Lower lobe of right lung (tissue), 2 donors: ENCODE results near the gene ARHGAP24. TPM values are rescaled to one million over a fixed set of nuclear protein-coding genes. Genes with fewer than 3 reads are reported as not detected.
"Not testable (repeated sequence)": the region's sequence is repeated elsewhere in the genome, so short reads cannot be mapped to it uniquely, and the experiment has no call there.

Experiments
- ATAC-seq, 2 donors: fragments of 200-7000 bp; cut with Tn5 transposase; one replicate each; pipeline ENCODE4 v1.9.1; 2020 to 2022; ENCODE audit warnings: mild to moderate bottlenecking in 2 of 2, moderate library complexity in 2 of 2
- DNase-seq: peaks from one replicate; pipeline ENCODE4 v3.0.0-alpha.2; 2020
- H3K27ac ChIP-seq: fragments of 200-600 bp; one replicate; pipeline ENCODE4 v1.8.0; 2022
- H3K27me3 ChIP-seq: fragments of 200-600 bp; one replicate; pipeline ENCODE4 v1.8.0; 2022; ENCODE audit warnings: low read depth
- H3K36me3 ChIP-seq: fragments of 200-600 bp; one replicate; pipeline ENCODE4 v1.8.0; 2022; ENCODE audit warnings: mild to moderate bottlenecking
- H3K4me1 ChIP-seq: fragments of 200-600 bp; one replicate; pipeline ENCODE4 v1.8.0; 2022
- H3K4me3 ChIP-seq: fragments of 200-600 bp; one replicate; pipeline ENCODE4 v1.8.0; 2022; ENCODE audit warnings: mild to moderate bottlenecking
- H3K9me3 ChIP-seq: fragments of 200-600 bp; one replicate; pipeline ENCODE4 v1.8.0; 2022
- intact Hi-C: fragments of 100-400 bp; cut with DNase I; formaldehyde crosslinking; loops from one replicate; pipeline ENCODE4 v1.11.0; 2022
- total RNA-seq: library from RNA; stranded (reverse); fragmentation: NEBNext Ultra II Directional; extraction: Animal tissue kit (Norgen Biotek cat#: 25700); gene quantifications from one replicate; pipeline ENCODE4 v1.2.1, GENCODE V29; 2021
- TF ChIP-seq, protein P1 (sequence below): fragments of 200-600 bp; IDR thresholded peaks from one replicate; pipeline ENCODE4 v1.8.0; 2022; ENCODE audit warnings: antibody characterized with exemption, mild to moderate bottlenecking
- donor health status: DM: no; HTN: yes; CAD: no; lungs with severe emphysema.

ARHGAP24 gene
- total RNA-seq, 1 donor from 2014 or later, result 28.7 TPM

DNA sequence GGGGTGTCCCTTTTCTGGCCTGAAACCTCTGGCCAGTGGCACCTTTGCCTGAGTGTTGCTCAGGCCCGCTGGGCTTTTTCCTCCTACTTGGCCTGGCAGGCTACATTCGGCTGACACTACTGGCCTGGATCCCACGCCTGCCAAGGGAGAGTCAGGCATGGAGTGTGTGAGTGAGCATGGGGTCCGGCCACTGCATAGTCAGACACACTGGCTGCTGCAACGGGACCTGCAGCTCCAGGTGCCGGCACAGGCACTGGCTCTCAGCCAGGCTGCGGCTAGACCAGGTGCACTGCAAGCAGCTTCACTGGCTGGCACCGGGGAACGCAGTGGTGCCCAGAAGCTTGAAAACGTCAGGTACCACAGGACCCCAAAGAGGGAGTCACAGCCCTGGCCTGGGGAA is 434.9 kb downstream of the ARHGAP24 start:
- no peaks in the 10 kb centered on the region for H3K36me3 ChIP-seq
- intact Hi-C loops, result no loop called here
- ATAC-seq (peak in 1 of 2 donors; percentile 27), DNase-seq (peak; percentile 39)
- H3K9me3 ChIP-seq, result no peaks in the 10 kb centered on the region
- TF ChIP-seq, protein P1, sequence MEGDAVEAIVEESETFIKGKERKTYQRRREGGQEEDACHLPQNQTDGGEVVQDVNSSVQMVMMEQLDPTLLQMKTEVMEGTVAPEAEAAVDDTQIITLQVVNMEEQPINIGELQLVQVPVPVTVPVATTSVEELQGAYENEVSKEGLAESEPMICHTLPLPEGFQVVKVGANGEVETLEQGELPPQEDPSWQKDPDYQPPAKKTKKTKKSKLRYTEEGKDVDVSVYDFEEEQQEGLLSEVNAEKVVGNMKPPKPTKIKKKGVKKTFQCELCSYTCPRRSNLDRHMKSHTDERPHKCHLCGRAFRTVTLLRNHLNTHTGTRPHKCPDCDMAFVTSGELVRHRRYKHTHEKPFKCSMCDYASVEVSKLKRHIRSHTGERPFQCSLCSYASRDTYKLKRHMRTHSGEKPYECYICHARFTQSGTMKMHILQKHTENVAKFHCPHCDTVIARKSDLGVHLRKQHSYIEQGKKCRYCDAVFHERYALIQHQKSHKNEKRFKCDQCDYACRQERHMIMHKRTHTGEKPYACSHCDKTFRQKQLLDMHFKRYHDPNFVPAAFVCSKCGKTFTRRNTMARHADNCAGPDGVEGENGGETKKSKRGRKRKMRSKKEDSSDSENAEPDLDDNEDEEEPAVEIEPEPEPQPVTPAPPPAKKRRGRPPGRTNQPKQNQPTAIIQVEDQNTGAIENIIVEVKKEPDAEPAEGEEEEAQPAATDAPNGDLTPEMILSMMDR, result no peak
- no peaks in the 10 kb centered on the region for H3K27me3 ChIP-seq
- no peak overlapping the region for H3K27ac ChIP-seq
- no peak overlapping the region for H3K4me3 ChIP-seq
- no peaks in the 10 kb centered on the region for H3K4me1 ChIP-seq

DNA sequence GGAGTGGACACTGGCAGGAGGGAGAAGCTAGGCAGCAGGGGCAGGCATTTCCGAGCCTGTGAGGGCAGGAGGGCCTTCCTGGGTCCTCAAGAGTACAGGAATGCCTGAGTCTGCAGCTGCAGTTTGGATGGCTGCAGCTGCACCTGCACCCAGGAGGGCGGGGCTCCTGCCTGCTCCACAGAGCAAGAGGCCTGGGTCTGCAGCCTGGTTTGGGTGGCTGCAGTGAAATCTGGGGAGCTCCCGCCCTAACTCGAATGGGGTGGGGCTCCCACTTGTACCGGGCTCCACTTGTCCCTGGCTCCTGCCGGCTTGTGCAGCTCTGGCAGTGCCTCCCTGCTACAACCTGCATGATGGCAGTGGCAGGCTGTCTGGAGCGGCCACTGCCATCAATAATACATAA is 436.0 kb downstream of the ARHGAP24 start:
- H3K36me3 ChIP-seq, result no peaks in the 10 kb centered on the region
- no peaks in the 10 kb centered on the region for H3K4me1 ChIP-seq
- TF ChIP-seq, protein P1, result no peak
- no peaks in the 10 kb centered on the region for H3K27me3 ChIP-seq
- no peak overlapping the region for H3K4me3 ChIP-seq
- DNase-seq, result peak; percentile 34
- intact Hi-C loops, result no loop called here
- no peaks in the 10 kb centered on the region for H3K9me3 ChIP-seq
- ATAC-seq, result peak; percentile 11
- H3K27ac ChIP-seq, result no peak overlapping the region

DNA sequence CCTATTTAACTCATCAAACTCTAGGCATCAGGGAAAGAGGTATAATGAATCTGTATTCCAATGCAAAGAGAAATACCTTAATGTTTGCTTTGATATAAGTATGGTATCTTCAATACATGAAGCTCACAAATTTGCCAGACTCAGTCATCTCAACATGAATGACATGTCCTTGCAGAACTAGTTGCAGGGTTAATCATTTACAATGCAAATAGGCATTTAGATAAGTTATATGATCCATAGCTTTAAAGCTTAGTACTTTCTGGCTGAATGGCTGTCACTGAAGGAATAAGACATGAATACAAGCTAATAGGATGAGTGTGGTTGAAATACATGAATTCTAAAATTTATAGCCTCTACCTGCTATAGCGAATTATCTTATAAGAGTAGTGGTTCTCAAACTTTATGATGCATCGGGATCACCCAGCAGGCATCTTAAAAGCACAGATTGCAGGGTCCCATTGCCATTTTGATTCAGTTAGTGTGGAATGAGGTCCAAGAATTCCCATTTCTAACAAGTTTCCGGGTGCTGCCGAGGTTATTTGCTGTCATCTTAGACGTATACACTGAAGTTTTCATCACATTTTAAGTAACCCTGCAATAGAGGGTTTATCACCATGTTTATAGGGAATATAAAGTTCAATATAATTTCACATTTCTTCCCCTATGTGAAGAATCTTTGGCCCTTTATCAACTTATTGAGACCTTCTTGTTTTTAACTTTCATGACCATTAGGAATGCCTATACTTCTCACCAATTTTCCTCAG is 439.2 kb downstream of the ARHGAP24 start:
- ATAC-seq (no peak), DNase-seq (no peak)
- Histone ChIP-seq H3K27me3 (no peaks in the 10 kb centered on the region), H3K36me3 (no peaks in the 10 kb centered on the region), H3K9me3 (no peaks in the 10 kb centered on the region), H3K27ac (no peak overlapping the region), H3K4me3 (no peak overlapping the region), H3K4me1 (no peaks in the 10 kb centered on the region)
- intact Hi-C loops, result no loop called here
- TF ChIP-seq, protein P1, result no peak

DNA sequence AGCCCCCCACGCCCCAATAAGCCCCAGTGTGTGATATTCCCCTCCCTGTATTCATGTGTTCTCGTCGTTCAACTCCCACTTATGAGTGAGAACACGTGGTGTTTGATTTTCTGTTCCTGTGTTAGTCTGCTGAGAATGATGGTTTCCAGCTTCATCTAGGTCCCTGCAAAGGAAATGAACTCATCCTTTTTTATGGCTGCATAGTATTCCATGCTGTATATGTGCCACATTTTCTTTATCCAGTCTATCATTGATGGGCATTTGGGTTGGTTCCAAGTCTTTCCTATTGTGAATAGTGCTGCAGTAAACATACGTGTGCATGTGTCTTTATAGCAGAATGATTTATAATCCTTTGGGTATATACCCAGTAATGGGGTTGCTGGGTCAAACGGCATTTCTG is 440.6 kb downstream of the ARHGAP24 start:
- intact Hi-C loops, H3K27ac ChIP-seq, H3K4me1 ChIP-seq, H3K9me3 ChIP-seq, H3K4me3 ChIP-seq, H3K27me3 ChIP-seq, H3K36me3 ChIP-seq, DNase-seq, ATAC-seq: not testable (repeated sequence)

DNA sequence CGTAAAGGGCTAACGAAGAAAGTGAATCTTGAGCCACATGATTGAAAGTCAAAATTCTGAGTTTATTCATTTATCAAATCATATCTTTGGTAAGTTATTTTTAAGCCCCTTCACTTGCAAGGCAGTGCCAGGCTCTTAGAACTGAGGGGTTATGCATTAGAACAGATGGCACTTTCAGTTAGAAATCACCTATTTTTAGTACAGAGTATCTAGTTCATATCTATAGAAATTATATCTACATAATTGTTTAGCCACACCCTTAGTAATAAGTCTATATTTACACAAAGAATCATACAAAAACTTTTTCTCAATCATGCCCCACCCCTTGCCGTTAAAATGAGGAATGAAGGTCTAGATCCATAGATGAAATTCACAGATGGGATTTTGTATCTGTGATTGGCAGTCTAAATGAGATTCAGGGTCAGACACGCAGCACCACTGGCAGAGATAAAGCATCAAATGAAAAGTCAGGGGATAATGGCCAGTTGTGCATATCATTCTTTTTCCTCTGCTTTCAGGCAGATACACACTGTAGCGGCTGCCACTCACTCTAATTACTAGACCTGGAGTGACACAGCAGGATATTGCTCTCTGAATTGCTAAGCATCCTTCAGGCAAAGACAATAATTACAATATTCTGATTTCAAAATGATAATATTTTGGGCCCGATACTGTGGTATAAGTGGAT is 444.4 kb downstream of the ARHGAP24 start:
- Histone ChIP-seq H3K27ac (no peak overlapping the region), H3K27me3 (no peaks in the 10 kb centered on the region), H3K4me3 (no peak overlapping the region), H3K36me3 (no peaks in the 10 kb centered on the region), H3K9me3 (no peaks in the 10 kb centered on the region), H3K4me1 (no peaks in the 10 kb centered on the region)
- no peak for DNase-seq
- no peak for ATAC-seq
- TF ChIP-seq, protein P1, result no peak
- intact Hi-C loops, result no loop called here

DNA sequence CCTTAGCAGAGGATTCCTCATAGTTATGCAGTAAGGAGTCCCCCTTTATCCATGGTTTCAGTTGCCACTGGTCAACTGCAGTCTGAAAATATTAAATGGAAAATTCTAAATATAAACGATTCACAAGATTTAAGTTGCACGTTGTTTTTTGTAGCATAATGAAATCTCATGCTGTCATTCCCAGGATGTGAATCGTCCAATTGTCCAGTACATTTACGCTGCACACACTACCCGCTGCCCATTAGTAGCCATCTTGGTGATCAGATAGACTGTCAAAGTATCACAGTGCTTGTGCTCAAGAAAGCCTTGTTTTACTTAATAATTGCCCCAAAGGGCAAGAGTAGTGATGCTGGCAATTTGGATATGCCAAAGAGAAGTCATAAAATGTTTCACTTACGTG is 450.1 kb downstream of the ARHGAP24 start:
- H3K9me3 ChIP-seq, result no peaks in the 10 kb centered on the region
- intact Hi-C loops, result no loop called here
- H3K27me3 ChIP-seq, result no peaks in the 10 kb centered on the region
- DNase-seq (no peak), ATAC-seq (no peak)
- no peak overlapping the region for H3K27ac ChIP-seq
- H3K36me3 ChIP-seq, result no peaks in the 10 kb centered on the region
- TF ChIP-seq, protein P1, result no peak
- peaks cover 19% of the 10 kb centered on the region for H3K4me1 ChIP-seq
- no peak overlapping the region for H3K4me3 ChIP-seq
